HEK293 (cell line): ENCODE data around the gene MAGI1.

Source experiments
- CTCF ChIP-seq: fragments of 450-650 bp; formaldehyde crosslinking; IDR thresholded peaks from 2 replicates; pipeline ENCODE4 v1.5.1; 2016; ENCODE audit warnings: missing biosample characterization, missing genetic modification characterization
- ZFHX2 ChIP-seq: fragments of 450-650 bp; formaldehyde crosslinking; conservative IDR thresholded peaks from 2 replicates; pipeline ENCODE4 v1.5.1; 2016; ENCODE audit warnings: missing biosample characterization, missing genetic modification characterization
- ZNF155 ChIP-seq: fragments of 450-650 bp; formaldehyde crosslinking; IDR thresholded peaks from 2 replicates; pipeline ENCODE4 v1.5.1; 2016; ENCODE audit warnings: missing biosample characterization, missing genetic modification characterization
- ZNF311 ChIP-seq: fragments of 450-650 bp; formaldehyde crosslinking; IDR thresholded peaks from 2 replicates; pipeline ENCODE4 v1.5.1; 2017; ENCODE audit warnings: missing biosample characterization, missing genetic modification characterization, borderline replicate concordance
- ZNF449 ChIP-seq: fragments of 450-650 bp; formaldehyde crosslinking; IDR thresholded peaks from 2 replicates; pipeline ENCODE4 v1.5.1; 2017; ENCODE audit warnings: missing biosample characterization, mild to moderate bottlenecking, missing genetic modification characterization, moderate library complexity
- ZNF596 ChIP-seq: fragments of 450-650 bp; IDR thresholded peaks from 2 replicates; pipeline ENCODE4 v1.5.0; 2018; ENCODE audit warnings: missing biosample characterization, mild to moderate bottlenecking, missing genetic modification characterization, moderate library complexity
- ZNF768 ChIP-seq: fragments of 450-650 bp; formaldehyde crosslinking; IDR thresholded peaks from 2 replicates; pipeline ENCODE4 v1.5.1; 2018; ENCODE audit warnings: missing biosample characterization, mild to moderate bottlenecking, missing genetic modification characterization

GRCh38 chr3:65493371-65493882 lies 545.3 kb downstream of the MAGI1 start:
- TF ChIP-seq ZNF311 (tag by site-specific recombination), result no peak
- TF ChIP-seq CTCF (tag by site-specific recombination), result no peak
- no peak for TF ChIP-seq ZNF155 (tag by site-specific recombination)
- no peak for TF ChIP-seq ZNF596
- no peak for TF ChIP-seq ZNF768 (tag by site-specific recombination)
- no peak for TF ChIP-seq ZFHX2 (tag by site-specific recombination)
- no peak for TF ChIP-seq ZNF449 (tag by site-specific recombination)
